Muscle of leg (tissue), 11 donors: ENCODE measurements around the gene WNT7B. TPM values are rescaled to one million over a fixed set of nuclear protein-coding genes. Genes with fewer than 3 reads are reported as not detected.

ENCODE experiments used
- DNase-seq: peaks from one replicate; pipeline ENCODE4 v3.0.0; 2013
- H3K27ac ChIP-seq: one replicate; pipeline ENCODE4 v1.5.1; 2013; ENCODE audit warnings: mild to moderate bottlenecking, low read length, control low read depth
- H3K27me3 ChIP-seq: one replicate; pipeline ENCODE4 v1.6.1; 2013; ENCODE audit warnings: low read length; ENCODE audit not compliant: control insufficient read depth, insufficient read depth
- H3K36me3 ChIP-seq: one replicate; pipeline ENCODE4 v1.6.1; 2013; ENCODE audit warnings: low read length; ENCODE audit not compliant: control insufficient read depth, insufficient read depth
- H3K4me1 ChIP-seq: one replicate; pipeline ENCODE4 v1.6.1; 2013; ENCODE audit warnings: low read length; ENCODE audit not compliant: control insufficient read depth, insufficient read depth
- H3K4me3 ChIP-seq: one replicate; pipeline ENCODE4 v1.5.1; 2013; ENCODE audit warnings: low read length, control low read depth
- H3K9me3 ChIP-seq: replicated peaks from 2 replicates; pipeline ENCODE4 v1.6.1; 2013; ENCODE audit warnings: low read depth, low read length; ENCODE audit not compliant: control insufficient read depth
- WGBS: methylation state at CpG from one replicate; pipeline ENCODE4 v1.1.5; 2013; ENCODE audit warnings: missing lambda C conversion rate; ENCODE audit not compliant: insufficient coverage; 5-methylcytosine and 5-hydroxymethylcytosine counted together
- polyA plus RNA-seq, 8 donors: library from polyadenylated mRNA; unstranded; fragments of 120-200 nt; gene quantifications; one replicate each; pipeline versions ENCODE4 v1.2.1 to v1.2.3, GENCODE V29; 2013; ENCODE audit warnings: inconsistent platforms in 1 of 8, low replicate concordance in 1 of 8; ENCODE audit not compliant: insufficient read length in 8 of 8, insufficient read depth in 1 of 8
- total RNA-seq: library from RNA; stranded (reverse); fragments of 120-200 nt; gene quantifications from one replicate; pipeline ENCODE4 v1.2.4, GENCODE V29; 2013

WNT7B gene
- total and polyA plus RNA-seq, 9 donors = 0.04 to 3.4 (median 0.08) TPM; not detected in 2

DNA sequence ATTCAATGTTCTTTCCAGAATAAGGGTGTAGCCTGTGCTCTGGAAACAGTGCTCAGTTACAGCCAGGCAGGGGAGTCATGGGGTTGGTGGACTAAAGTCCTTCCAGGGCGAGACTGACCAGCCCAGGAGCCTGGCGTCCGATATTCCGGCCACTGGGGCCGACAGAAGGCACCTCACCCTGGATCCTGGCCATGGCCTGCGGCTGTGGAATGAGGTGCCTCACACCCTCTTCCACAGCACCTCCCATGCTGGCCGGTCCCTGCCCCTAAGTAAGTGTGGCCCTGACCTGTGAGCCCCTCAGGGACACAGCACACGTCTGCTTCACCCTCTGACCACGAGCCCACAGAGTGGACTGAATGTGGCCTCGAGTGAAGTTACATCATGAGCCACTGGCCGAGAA is 50.5 kb downstream of the WNT7B start:
- WGBS = 86% methylated on average over 6 of the region's 11 CpGs
- H3K27ac ChIP-seq = no peak overlapping the region
- peaks cover 19% of the 10 kb centered on the region for H3K27me3 ChIP-seq
- H3K36me3 ChIP-seq = no peaks in the 10 kb centered on the region
- no peak for DNase-seq
- no peaks in the 10 kb centered on the region for H3K9me3 ChIP-seq
- H3K4me3 ChIP-seq = no peak overlapping the region
- peaks cover 4% of the 10 kb centered on the region for H3K4me1 ChIP-seq

DNA sequence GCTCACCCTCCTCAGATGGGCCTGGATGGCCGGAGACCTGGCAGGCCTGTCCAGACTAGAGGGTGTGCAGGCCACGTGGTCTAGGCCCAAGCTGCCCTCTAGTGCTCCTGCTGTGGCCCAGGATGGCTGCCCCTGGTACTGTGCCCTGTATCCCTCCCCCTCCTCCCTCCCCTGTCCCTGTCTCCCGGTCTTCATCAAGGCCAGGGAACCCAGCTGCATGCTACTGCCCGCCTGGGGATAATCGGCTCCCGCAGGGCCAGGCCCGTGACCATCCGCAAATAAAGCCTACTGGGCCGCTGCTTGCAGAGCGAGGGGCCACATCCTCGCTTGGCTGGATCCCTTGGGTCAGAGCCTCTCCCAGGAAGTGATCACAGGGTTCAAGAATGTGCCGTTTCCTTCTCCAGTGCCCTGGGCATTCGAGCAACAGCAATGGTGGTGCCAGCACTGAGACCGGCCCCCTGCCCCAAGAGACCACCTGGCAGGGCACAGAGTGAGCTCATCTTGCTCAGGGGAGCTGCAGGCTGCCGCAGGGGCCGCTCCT is 51.1 kb downstream of the WNT7B start:
- 80% methylated on average over 13 of the region's 16 CpGs for WGBS
- no peak for DNase-seq
- H3K4me1 ChIP-seq = peaks cover 4% of the 10 kb centered on the region

DNA sequence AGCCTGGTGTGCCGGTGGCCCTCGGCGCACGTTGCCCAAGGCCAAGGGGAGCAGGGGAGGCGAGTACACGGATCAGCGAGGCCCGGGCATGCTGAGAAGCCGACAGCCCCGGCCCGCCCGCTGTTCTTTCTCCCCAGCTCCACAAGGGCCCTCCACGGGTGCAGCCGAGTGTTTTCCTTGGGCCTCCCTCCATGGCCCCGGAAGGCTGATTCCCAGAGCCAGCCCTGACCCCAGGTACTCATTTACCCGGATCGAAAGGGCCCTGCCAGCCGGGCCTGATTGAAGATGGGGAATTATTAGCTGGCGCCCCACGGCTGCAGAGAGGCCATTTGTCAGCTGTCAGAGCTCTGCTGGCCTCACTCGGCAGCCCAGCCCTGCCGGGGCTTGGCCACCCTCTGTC is 53.1 kb downstream of the WNT7B start:
- Histone ChIP-seq H3K27ac (no peak overlapping the region), H3K36me3 (no peaks in the 10 kb centered on the region), H3K27me3 (peaks cover 6% of the 10 kb centered on the region), H3K4me3 (no peak overlapping the region), H3K9me3 (no peaks in the 10 kb centered on the region), H3K4me1 (peaks cover 4% of the 10 kb centered on the region)
- WGBS = 49% methylated on average over 17 of the region's 22 CpGs
- DNase-seq = no peak

More for the DNA sequence above, 51.1 kb downstream of the WNT7B start:
- Histone ChIP-seq H3K27ac (no peak overlapping the region), H3K27me3 (peaks cover 17% of the 10 kb centered on the region), H3K36me3 (no peaks in the 10 kb centered on the region), H3K9me3 (no peaks in the 10 kb centered on the region), H3K4me3 (no peak overlapping the region)

DNA sequence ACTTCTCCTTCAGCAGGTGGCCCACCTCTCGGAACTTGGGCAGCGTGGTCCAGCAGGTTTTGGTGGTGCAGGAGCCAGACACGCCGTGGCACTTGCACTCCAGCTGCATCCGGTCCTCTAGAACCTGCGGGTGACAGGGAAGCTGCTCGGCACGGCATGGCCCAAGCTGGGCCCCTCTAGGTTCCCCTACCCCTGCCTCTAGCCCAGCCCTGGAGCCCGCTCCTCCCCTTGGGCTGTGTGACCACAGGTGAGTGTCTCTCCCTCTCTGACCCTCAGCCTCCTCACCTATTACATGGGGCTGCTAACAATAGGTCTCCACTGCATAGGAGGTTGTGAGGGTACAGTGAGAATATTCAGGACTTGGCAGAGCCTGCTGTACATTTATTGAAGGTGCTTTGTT is 53.8 kb downstream of the WNT7B start:
- Histone ChIP-seq H3K27me3 (peaks cover 8% of the 10 kb centered on the region), H3K36me3 (no peaks in the 10 kb centered on the region), H3K27ac (no peak overlapping the region), H3K4me1 (peaks cover 4% of the 10 kb centered on the region), H3K4me3 (no peak overlapping the region), H3K9me3 (no peaks in the 10 kb centered on the region)
- WGBS = 92% methylated on average over 6 of the region's 9 CpGs
- DNase-seq = no peak

DNA sequence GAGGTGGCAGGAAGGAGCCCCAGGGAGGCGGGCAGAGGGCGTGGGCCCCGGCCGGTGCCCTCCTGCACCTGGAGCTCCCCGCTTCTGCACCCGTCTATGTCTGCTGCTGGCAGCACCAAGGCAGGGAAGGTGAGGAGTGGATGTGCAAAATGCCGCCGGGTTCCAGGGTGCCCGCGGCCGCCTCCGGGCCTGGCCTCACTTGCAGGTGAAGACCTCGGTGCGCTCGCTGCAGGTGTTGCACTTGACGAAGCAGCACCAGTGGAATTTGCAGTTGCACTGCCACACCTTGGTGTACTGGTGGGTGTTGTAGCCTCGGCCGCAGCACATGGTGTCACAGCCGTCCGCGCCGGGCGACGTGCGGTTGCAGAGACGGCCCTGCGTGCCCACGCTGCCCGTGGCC is 54.3 kb downstream of the WNT7B start:
- Histone ChIP-seq H3K27me3 (peaks cover 10% of the 10 kb centered on the region), H3K4me3 (no peak overlapping the region), H3K27ac (no peak overlapping the region), H3K36me3 (no peaks in the 10 kb centered on the region), H3K4me1 (peaks cover 4% of the 10 kb centered on the region), H3K9me3 (no peaks in the 10 kb centered on the region)
- 90% methylated on average over 29 of the region's 29 CpGs for WGBS
- DNase-seq = no peak

DNA sequence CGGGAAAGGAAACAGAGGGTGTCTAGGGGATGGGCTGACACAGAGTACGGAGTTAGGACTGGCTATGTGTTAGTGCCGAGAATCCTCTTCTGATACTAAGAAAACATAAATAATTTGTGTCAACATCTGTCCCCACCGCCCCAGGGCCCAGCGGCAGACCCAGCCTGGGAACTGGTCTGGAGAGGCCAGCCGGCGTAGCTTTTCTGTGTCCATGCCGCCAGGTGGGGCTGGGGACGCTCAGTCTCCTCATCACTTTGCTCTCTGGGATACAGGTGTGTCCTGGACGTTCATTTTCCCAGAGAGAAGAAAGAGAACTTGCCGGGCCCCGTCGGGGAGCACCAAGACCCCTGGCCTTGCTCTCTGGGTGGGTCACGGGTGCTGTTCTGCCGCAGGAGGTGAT is 54.7 kb downstream of the WNT7B start:
- no peaks in the 10 kb centered on the region for H3K36me3 ChIP-seq
- no peak for DNase-seq
- no peaks in the 10 kb centered on the region for H3K9me3 ChIP-seq
- H3K27ac ChIP-seq = no peak overlapping the region
- 67% methylated on average over 13 of the region's 15 CpGs for WGBS
- H3K4me3 ChIP-seq = no peak overlapping the region
- peaks cover 4% of the 10 kb centered on the region for H3K4me1 ChIP-seq
- peaks cover 13% of the 10 kb centered on the region for H3K27me3 ChIP-seq

DNA sequence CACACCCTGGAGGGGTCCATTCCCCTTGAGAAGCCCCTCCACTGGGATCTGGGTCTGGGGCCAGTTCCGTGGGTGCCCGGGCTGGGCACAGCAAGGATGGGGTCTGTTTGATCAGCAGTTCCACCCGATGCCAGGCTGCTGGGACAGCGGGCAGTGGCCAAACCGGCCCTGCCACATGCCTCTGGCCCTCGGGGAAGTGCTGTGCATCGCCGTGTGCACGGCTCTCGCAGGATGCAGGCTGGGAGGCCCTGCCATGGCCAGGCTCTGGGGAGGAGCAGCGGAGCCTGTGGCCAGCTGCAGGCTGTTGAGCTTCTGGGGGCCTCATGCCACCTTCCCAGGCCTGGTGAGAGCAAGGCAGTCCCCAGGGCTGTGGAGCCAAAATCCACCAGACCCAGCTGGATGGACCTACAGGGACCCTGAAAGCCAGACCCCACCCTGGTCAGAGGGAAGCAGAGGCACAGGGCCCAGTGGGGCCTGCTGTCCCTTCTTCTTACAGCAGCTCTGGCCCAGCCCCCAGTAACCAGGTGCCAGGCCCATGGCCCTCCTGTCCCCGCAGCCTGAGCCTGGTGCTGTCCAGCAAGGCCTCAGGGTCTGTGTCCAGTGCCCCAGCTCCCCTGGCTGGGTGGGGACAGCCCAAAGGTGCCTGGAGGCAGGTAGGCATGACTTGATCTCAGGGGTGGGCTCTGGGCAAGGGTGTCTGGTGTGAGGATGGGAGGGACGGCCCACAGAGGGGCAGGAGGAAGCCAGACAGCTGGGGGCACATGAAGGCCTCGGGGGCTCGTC is 57.3 kb downstream of the WNT7B start:
- H3K9me3 ChIP-seq = no peaks in the 10 kb centered on the region
- no peak overlapping the region for H3K27ac ChIP-seq
- 68% methylated on average over 14 of the region's 15 CpGs for WGBS

DNA sequence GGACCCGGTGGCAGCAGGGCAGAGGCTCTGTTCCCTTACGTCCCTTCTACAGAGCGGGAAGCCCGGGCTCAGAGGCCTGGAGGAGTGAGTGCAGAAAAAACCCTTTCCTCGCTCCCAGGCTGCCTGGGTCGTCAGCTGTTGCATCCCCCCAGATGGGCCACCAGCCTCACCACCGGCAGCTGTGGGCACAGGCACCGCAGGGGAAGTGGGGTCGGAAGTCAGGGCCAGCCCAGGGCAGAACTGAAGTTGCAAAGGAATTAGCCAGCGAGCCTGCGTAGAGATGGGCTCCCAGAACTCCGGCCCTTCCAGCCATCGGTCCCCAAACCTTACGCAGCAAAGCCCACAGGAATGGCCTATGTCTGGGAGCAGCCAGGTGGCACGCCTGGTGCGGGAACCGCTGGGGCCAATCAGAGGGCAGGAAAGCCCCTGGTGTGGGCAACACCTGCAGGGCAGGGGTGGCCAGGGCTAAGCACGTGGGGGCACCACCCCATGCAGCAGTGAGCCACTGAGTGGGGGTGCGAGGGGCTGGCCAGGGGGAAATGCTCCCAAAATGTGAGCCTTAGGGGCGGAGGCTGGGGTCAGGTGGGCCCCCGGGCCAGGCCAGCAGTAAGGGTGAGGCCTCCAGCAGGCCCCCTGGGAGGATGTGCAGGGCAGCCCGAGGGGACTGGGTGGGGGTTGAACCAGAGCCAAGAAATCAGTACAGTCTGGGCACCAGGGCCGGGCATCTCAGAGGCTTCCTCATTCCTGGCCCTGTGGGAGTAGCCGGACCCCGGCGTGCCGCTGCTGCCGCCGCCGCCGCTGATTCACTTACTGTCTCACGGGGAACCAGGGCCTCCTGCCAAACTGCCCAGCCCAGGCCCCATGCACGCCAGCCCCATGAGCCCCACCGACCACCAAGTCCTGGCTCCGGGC is 58.2 kb downstream of the WNT7B start:
- Histone ChIP-seq H3K4me3 (no peak overlapping the region), H3K36me3 (no peaks in the 10 kb centered on the region), H3K27me3 (peaks cover 11% of the 10 kb centered on the region), H3K27ac (no peak overlapping the region), H3K4me1 (no peaks in the 10 kb centered on the region), H3K9me3 (peaks cover 5% of the 10 kb centered on the region)
- no peak for DNase-seq
- WGBS = 73% methylated on average over 33 of the region's 35 CpGs

More for the DNA sequence above, 57.3 kb downstream of the WNT7B start:
- no peak overlapping the region for H3K4me3 ChIP-seq
- no peak for DNase-seq
- H3K36me3 ChIP-seq = no peaks in the 10 kb centered on the region
- peaks cover 4% of the 10 kb centered on the region for H3K4me1 ChIP-seq
- peaks cover 14% of the 10 kb centered on the region for H3K27me3 ChIP-seq

DNA sequence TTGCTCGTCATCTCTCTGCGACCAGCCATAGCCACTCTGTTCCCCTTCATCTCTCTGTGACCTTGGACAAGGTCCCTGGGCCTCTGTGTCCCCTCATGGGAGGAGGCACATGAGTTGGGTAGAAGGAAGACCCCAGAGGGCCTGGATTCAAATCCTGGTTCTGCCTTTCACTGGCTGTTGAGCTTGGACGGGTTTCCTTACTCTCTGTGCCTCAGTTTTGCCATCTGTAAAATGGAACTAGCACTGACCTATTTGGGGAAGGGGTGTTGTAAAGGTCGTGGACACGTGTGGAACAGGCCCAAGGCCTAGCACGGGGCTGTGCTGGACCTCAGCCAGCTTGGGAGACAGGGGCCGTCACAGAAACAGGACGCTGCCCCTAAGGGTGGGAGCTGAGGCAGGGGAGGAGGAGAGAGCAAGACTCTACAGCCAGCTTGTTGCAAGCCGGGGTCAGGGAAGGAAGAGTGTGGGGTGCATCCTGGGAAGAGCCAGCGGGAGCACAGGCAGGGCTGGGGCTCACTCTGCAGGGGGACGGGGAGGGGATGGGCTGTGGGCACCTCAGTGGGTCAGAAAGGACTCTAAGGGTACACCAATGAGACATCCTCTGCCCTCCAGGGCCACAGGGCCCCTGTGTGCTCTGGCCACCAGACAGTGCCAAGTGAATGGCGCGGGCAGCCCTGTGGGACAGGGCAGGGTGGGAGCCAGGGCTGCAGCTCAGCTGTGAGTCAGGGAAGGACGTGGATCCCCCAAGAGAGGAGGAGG is 59.1 kb downstream of the WNT7B start:
- peaks cover 4% of the 10 kb centered on the region for H3K4me1 ChIP-seq
- peaks cover 5% of the 10 kb centered on the region for H3K9me3 ChIP-seq
- no peaks in the 10 kb centered on the region for H3K36me3 ChIP-seq
- DNase-seq = no peak
- peaks cover 14% of the 10 kb centered on the region for H3K27me3 ChIP-seq
- WGBS = 68% methylated on average over 10 of the region's 14 CpGs
- H3K27ac ChIP-seq = no peak overlapping the region
- H3K4me3 ChIP-seq = no peak overlapping the region
